HG03045 (cell line): ENCODE data around the gene PICALM.
"Not testable (repeated sequence)": the region's sequence is repeated elsewhere in the genome, so short reads cannot be mapped to it uniquely, and the experiment has no call there.

Experiments used
- ATAC-seq: cut with Tn5 transposase; IDR thresholded peaks from one replicate; pipeline ENCODE4 v1.9.1; 2021; ENCODE audit warnings: mild to moderate bottlenecking, moderate library complexity; ENCODE audit not compliant: unreplicated experiment

The PICALM gene

GRCh38 chr11:85947431-85948272, 121.2 kb downstream of the PICALM start:
- ATAC-seq = no peak

- no peak for ATAC-seq
Observed at GRCh38 chr11:85946221-85946620, 122.7 kb downstream of the PICALM start.

- no peak for ATAC-seq
Observed at GRCh38 chr11:85945788-85946187, 123.1 kb downstream of the PICALM start.

- ATAC-seq = no peak
Observed at GRCh38 chr11:85945296-85945695, 123.6 kb downstream of the PICALM start.

- ATAC-seq = no peak
Observed at GRCh38 chr11:85941380-85941973, 127.4 kb downstream of the PICALM start.

GRCh38 chr11:85939099-85940015, 129.5 kb downstream of the PICALM start:
- no peak for ATAC-seq

GRCh38 chr11:85937835-85938234, 131.0 kb downstream of the PICALM start:
- ATAC-seq = no peak

GRCh38 chr11:85935751-85936150, 133.1 kb downstream of the PICALM start:
- no peak for ATAC-seq

GRCh38 chr11:85934596-85935169, 134.2 kb downstream of the PICALM start:
- no peak for ATAC-seq

- no peak for ATAC-seq
Observed at GRCh38 chr11:85930879-85931366, 138.0 kb downstream of the PICALM start.

GRCh38 chr11:85926653-85927214, 142.2 kb downstream of the PICALM start:
- ATAC-seq = not testable (repeated sequence)

- no peak for ATAC-seq
Observed at GRCh38 chr11:85923455-85923854, 145.4 kb downstream of the PICALM start.

GRCh38 chr11:85922367-85922766, 146.5 kb downstream of the PICALM start:
- ATAC-seq = no peak

GRCh38 chr11:85918910-85919794, 149.7 kb downstream of the PICALM start:
- no peak for ATAC-seq

- ATAC-seq = no peak
Observed at GRCh38 chr11:85914425-85914824, 154.5 kb downstream of the PICALM start.

- no peak for ATAC-seq
Observed at GRCh38 chr11:85913513-85913912, 155.4 kb downstream of the PICALM start.

- no peak for ATAC-seq
Observed at GRCh38 chr11:85912414-85912813, 156.5 kb downstream of the PICALM start.
